ENCODE data around the gene ANKMY1. TPM values are rescaled to one million over a fixed set of nuclear protein-coding genes. Genes with fewer than 3 reads are reported as not detected.

The ANKMY1 gene
- total and polyA plus RNA-seq, 2 of the 13 experiments (the other 11 are each of a cell fraction or from before 2014, with no cell fraction given): 11.7 to 18.8 TPM

DNA sequence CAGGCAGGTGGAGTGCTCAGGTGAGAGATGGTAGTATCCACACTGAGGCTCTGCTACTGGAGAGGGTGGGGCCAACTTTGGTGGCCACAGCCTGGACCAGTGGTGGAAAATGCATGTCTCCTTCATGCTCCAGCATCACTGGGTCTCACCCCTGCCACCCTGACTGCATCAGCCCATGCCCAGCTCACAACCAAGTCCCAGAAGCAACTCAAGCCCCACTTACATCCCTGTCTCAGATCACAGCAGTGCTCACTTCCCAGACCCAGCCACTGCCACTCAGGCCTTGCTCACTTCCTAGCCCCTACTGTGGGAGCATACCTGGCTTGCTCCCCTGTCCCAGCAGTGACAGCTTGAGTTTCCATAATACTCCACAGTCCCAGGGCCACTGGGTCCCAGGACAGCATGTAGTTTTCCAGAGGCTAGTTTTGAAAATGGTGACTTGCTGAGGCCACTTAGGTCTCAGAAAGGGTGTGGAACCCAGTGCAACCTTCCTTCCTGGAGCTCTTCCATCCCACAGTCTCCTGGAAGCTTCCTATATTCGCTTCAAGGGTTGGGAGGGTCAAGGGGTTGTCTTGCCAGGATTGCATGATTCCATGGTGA is 63.5 kb downstream of the ANKMY1 start:
- DNase-seq (ENCODE audit: low spot score) (no peak), FAIRE-seq (no peak), ATAC-seq (no peak)
- H3K79me2 ChIP-seq (ENCODE audit: insufficient read depth, low read length): no peaks in the 10 kb centered on the region
- ChIA-PET POLR2A (no interaction called here), CTCF (ENCODE audit: low intra/inter-chr PET ratio, low total read pairs) (no interaction called here)
- in situ Hi-C loops (cut with HindIII; ENCODE audit: extremely low pct_ligation_motif_present, low pct_unique_long_range_greater_than_20kb): no loop called here
- no peak overlapping the region for H3K27ac ChIP-seq (ENCODE audit: extremely low read length, insufficient read depth, low read length)
- peaks cover 42% of the 10 kb centered on the region for H3K9me3 ChIP-seq (ENCODE audit: low read length)
- intact Hi-C loops (cut with micrococcal nuclease; ENCODE audit: unreplicated experiment): no loop called here
- no TSS peak for BruUV-seq (replicated peaks)
- H2AFZ ChIP-seq (ENCODE audit: low read length): no peak overlapping the region
- 94% methylated on average over 1 of the region's 1 CpG for WGBS (ENCODE audit: low lambda C conversion rate)
- H3K36me3 ChIP-seq (replicated peaks in 1 of 2; ENCODE audit: control insufficient read depth in 1 of 2, insufficient read depth in 2 of 2, low read length in 2 of 2): peaks cover 8% of the 10 kb centered on the region in 2 experiments; a peak in 4 of 5 replicates
- H4K20me1 ChIP-seq (ENCODE audit: insufficient read depth, low read length): no peaks in the 10 kb centered on the region
- TF ChIP-seq ZNF703 (CRISPR knock-in tag; IDR thresholded peaks at IDR 0.05; ENCODE audit: borderline replicate concordance) (no peak), IKZF4 (CRISPR knock-in tag; IDR thresholded peaks at IDR 0.05; ENCODE audit: borderline replicate concordance, low read depth, not compliant biosample characterization) (no peak), NKX3-1 (CRISPR knock-in tag; IDR thresholded peaks at IDR 0.05) (no peak)
- TF ChIP-seq, protein P1, sequence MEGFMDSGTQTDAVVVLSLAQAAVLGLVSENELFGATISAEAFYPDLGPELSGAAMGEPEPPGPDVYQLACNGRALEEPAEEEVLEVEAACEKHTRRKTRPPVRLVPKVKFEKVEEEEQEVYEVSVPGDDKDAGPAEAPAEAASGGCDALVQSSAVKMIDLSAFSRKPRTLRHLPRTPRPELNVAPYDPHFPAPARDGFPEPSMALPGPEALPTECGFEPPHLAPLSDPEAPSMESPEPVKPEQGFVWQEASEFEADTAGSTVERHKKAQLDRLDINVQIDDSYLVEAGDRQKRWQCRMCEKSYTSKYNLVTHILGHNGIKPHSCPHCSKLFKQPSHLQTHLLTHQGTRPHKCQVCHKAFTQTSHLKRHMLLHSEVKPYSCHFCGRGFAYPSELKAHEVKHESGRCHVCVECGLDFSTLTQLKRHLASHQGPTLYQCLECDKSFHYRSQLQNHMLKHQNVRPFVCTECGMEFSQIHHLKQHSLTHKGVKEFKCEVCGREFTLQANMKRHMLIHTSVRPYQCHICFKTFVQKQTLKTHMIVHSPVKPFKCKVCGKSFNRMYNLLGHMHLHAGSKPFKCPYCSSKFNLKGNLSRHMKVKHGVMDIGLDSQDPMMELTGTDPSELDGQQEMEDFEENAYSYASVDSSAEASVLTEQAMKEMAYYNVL (CRISPR knock-in tag; IDR thresholded peaks at IDR 0.05; ENCODE audit: borderline replicate concordance): no peak
- H3K27me3 ChIP-seq (ENCODE audit: control insufficient read depth in 1 of 2, insufficient read depth in 2 of 2, low read length in 2 of 2): no peaks in the 10 kb centered on the region
- H3K4me2 ChIP-seq (ENCODE audit: low read depth, low read length): no peak overlapping the region
- no peaks in the 10 kb centered on the region for H3K4me1 ChIP-seq (ENCODE audit: insufficient read depth, low read length)
- H3K4me3 ChIP-seq (replicated peaks in 1 of 3; ENCODE audit: insufficient read depth in 1 of 3, low read depth in 2 of 3, low read length in 3 of 3): no peak overlapping the region
- no peak overlapping the region for H3K9ac ChIP-seq (ENCODE audit: insufficient read depth, low read depth, low read length)

GRCh38 chr2:240491483-240491882 is 66.3 kb downstream of the ANKMY1 start:
- H3K27me3 ChIP-seq (ENCODE audit: control insufficient read depth in 1 of 2, insufficient read depth in 2 of 2, low read length in 2 of 2): no peaks in the 10 kb centered on the region
- ATAC-seq (no peak), DNase-seq (ENCODE audit: low spot score) (no peak), FAIRE-seq (no peak)
- BruUV-seq (replicated peaks): no TSS peak
- no peak overlapping the region for H3K27ac ChIP-seq (ENCODE audit: extremely low read length, insufficient read depth, low read length)
- in situ Hi-C loops (cut with HindIII; ENCODE audit: extremely low pct_ligation_motif_present, low pct_unique_long_range_greater_than_20kb) (no loop called here), intact Hi-C loops (cut with micrococcal nuclease; ENCODE audit: unreplicated experiment) (no loop called here)
- H3K36me3 ChIP-seq (replicated peaks in 1 of 2; ENCODE audit: control insufficient read depth in 1 of 2, insufficient read depth in 2 of 2, low read length in 2 of 2): peaks cover 0 to 6% of the 10 kb centered on the region in 2 experiments; a peak in 3 of 5 replicates
- no peaks in the 10 kb centered on the region for H4K20me1 ChIP-seq (ENCODE audit: insufficient read depth, low read length)
- no peaks in the 10 kb centered on the region for H3K79me2 ChIP-seq (ENCODE audit: insufficient read depth, low read length)
- H3K9ac ChIP-seq (ENCODE audit: insufficient read depth, low read depth, low read length): no peak overlapping the region
- no peak overlapping the region for H3K4me2 ChIP-seq (ENCODE audit: low read depth, low read length)
- H2AFZ ChIP-seq (ENCODE audit: low read length): no peak overlapping the region
- POLR2A ChIA-PET: no interaction called here
- CTCF ChIA-PET (ENCODE audit: low intra/inter-chr PET ratio, low total read pairs): no interaction called here
- H3K4me1 ChIP-seq (ENCODE audit: insufficient read depth, low read length): no peaks in the 10 kb centered on the region
- peaks cover 43% of the 10 kb centered on the region for H3K9me3 ChIP-seq (ENCODE audit: low read length)
- no peak overlapping the region for H3K4me3 ChIP-seq (replicated peaks in 1 of 3; ENCODE audit: insufficient read depth in 1 of 3, low read depth in 2 of 3, low read length in 3 of 3)
- 85% methylated on average over 2 of the region's 2 CpGs for WGBS (ENCODE audit: low lambda C conversion rate)
- TF ChIP-seq PPARG (CRISPR knock-in tag; conservative IDR thresholded peaks at IDR 0.05): no peak
- TF ChIP-seq FOSL1 (CRISPR knock-in tag; IDR thresholded peaks at IDR 0.05; ENCODE audit: borderline replicate concordance): no peak
- no peak for TF ChIP-seq NPAS2 (CRISPR knock-in tag; IDR thresholded peaks at IDR 0.05; ENCODE audit: borderline replicate concordance)
- no peak for TF ChIP-seq ZNF430 (CRISPR knock-in tag; IDR thresholded peaks at IDR 0.05)
- TF ChIP-seq MAFG (CRISPR knock-in tag; IDR thresholded peaks at IDR 0.05): no peak
- no peak for TF ChIP-seq AGO1 (IDR thresholded peaks at IDR 0.05; ENCODE audit: low read depth, low read length, poor library complexity, severe bottlenecking)
- no peak for TF ChIP-seq TBX2 (CRISPR knock-in tag; IDR thresholded peaks at IDR 0.05; ENCODE audit: borderline replicate concordance)
- TF ChIP-seq, protein P2, sequence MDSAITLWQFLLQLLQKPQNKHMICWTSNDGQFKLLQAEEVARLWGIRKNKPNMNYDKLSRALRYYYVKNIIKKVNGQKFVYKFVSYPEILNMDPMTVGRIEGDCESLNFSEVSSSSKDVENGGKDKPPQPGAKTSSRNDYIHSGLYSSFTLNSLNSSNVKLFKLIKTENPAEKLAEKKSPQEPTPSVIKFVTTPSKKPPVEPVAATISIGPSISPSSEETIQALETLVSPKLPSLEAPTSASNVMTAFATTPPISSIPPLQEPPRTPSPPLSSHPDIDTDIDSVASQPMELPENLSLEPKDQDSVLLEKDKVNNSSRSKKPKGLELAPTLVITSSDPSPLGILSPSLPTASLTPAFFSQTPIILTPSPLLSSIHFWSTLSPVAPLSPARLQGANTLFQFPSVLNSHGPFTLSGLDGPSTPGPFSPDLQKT (CRISPR knock-in tag; IDR thresholded peaks at IDR 0.05; ENCODE audit: borderline replicate concordance): no peak

Measured in HepG2 (cell line).